B cell (primary cell): ENCODE measurements around the gene CDKAL1. TPM values are rescaled to one million over a fixed set of nuclear protein-coding genes. Genes with fewer than 3 reads are reported as not detected.
"Not testable (repeated sequence)": the region's sequence is repeated elsewhere in the genome, so short reads cannot be mapped to it uniquely, and the experiment has no call there.

Experiments used
- ATAC-seq: fragments of 200-7000 bp; cut with Tn5 transposase; one replicate; pipeline ENCODE4 v1.10.0; 2021; ENCODE audit warnings: low read depth, mild to moderate bottlenecking, moderate number of reproducible peaks, moderate library complexity
- CTCF ChIA-PET: fragments of 350-600 bp; sonication (Branson Sonifier 250); formaldehyde crosslinking; loops from one replicate; lab custom pipeline; 2021; ENCODE audit warnings: antibody characterized with exemption, inconsistent platforms; lab: Charles Lee
- POLR2A ChIA-PET: fragments of 350-600 bp; sonication (Branson Sonifier 250); formaldehyde crosslinking; loops from one replicate; lab custom pipeline; 2021; ENCODE audit warnings: antibody characterized with exemption; lab: Charles Lee
- DNase-seq: peaks from one replicate; pipeline ENCODE4 v3.0.0; 2013
- H2AFZ ChIP-seq: 2 replicates; pipeline ENCODE4 v1.6.1; 2012; ENCODE audit warnings: mild to moderate bottlenecking, low read depth, low read length; ENCODE audit not compliant: insufficient read depth, poor library complexity, severe bottlenecking
- H3K27ac ChIP-seq, 2 donors: 1 replicate in 1 of 2; 2 replicates in 1 of 2; pipeline ENCODE4 v1.5.1; 2012 to 2013; ENCODE audit warnings: low read length in 2 of 2, mild to moderate bottlenecking in 2 of 2, moderate library complexity in 1 of 2
- H3K27me3 ChIP-seq, 4 experiments: fragments of 200-600 bp in 1 of 4; sonication (generic) in 1 of 4; replicated peaks in 1 of 4; 1 replicate in 2 of 4; 2 replicates in 2 of 4; pipeline versions ENCODE4 v1.6.1 to v1.7.0; 2013 to 2016; ENCODE audit warnings: low read length in 3 of 4, mild to moderate bottlenecking in 2 of 4, mixed read lengths in 1 of 4, moderate library complexity in 1 of 4; ENCODE audit not compliant: insufficient read depth in 4 of 4, control insufficient read depth in 3 of 4; ENCODE audit errors: control extremely low read depth in 1 of 4
- H3K36me3 ChIP-seq, 2 experiments: replicated peaks in 1 of 2; 1 replicate in 1 of 2; 2 replicates in 1 of 2; pipeline versions ENCODE4 v1.6.1 to v1.7.1; 2013; ENCODE audit warnings: low read length in 1 of 2; ENCODE audit not compliant: insufficient read depth in 2 of 2, control insufficient read depth in 1 of 2; ENCODE audit errors: control extremely low read depth in 1 of 2, extremely low read depth in 1 of 2
- H3K4me1 ChIP-seq, 2 donors: fragments of 200-600 bp in 1 of 2; sonication (generic) in 1 of 2; 1 replicate in 1 of 2; 2 replicates in 1 of 2; pipeline versions ENCODE4 v1.5.1 to v1.6.1; 2013 to 2017; ENCODE audit warnings: low read length in 2 of 2; ENCODE audit not compliant: control insufficient read depth in 2 of 2, insufficient read depth in 2 of 2
- H3K4me2 ChIP-seq: replicated peaks from 2 replicates; pipeline ENCODE3; 2012; ENCODE audit warnings: mild to moderate bottlenecking, low read depth, low read length; ENCODE audit not compliant: poor library complexity, severe bottlenecking
- H3K4me3 ChIP-seq, 5 experiments: fragments of 200-600 bp in 1 of 5; sonication (generic) in 1 of 5; 1 replicate in 3 of 5; 2 replicates in 2 of 5; pipeline versions ENCODE4 v1.5.1 to v1.7.0; 2011 to 2016; ENCODE audit warnings: low read length in 4 of 5, mild to moderate bottlenecking in 4 of 5, low read depth in 2 of 5, control low read depth in 1 of 5, moderate library complexity in 1 of 5; ENCODE audit not compliant: insufficient read depth in 1 of 5; ENCODE audit errors: control extremely low read depth in 1 of 5, extremely low read depth in 1 of 5
- H3K79me2 ChIP-seq: fragments of 200-600 bp; sonication (generic); one replicate; pipeline ENCODE4 v1.6.0; 2016; ENCODE audit warnings: low read length; ENCODE audit not compliant: control insufficient read depth, insufficient read depth
- H3K9ac ChIP-seq: fragments of 200-600 bp; sonication (generic); 2 replicates; pipeline ENCODE4 v1.6.1; 2017; ENCODE audit warnings: mild to moderate bottlenecking, low read length, moderate library complexity
- H3K9me3 ChIP-seq, 3 donors: one replicate each; pipeline versions ENCODE4 v1.6.1 to v1.7.1; 2013; ENCODE audit warnings: low read length in 2 of 3; ENCODE audit not compliant: control insufficient read depth in 2 of 3, insufficient read depth in 1 of 3; ENCODE audit errors: control extremely low read depth in 1 of 3
- H4K20me1 ChIP-seq: 2 replicates; pipeline ENCODE4 v1.6.0; 2012; ENCODE audit warnings: mild to moderate bottlenecking, low read length; ENCODE audit not compliant: insufficient read depth, control insufficient read depth, poor library complexity, severe bottlenecking
- H3K27ac Mint-ChIP-seq: one replicate; pipeline ENCODE4 v1.8.0; 2021; ENCODE audit warnings: mixed read lengths
- H3K27me3 Mint-ChIP-seq: one replicate; pipeline ENCODE4 v1.8.0; 2021; ENCODE audit warnings: mixed read lengths
- H3K4me1 Mint-ChIP-seq: one replicate; pipeline ENCODE4 v1.8.0; 2021; ENCODE audit warnings: mixed read lengths
- H3K4me3 Mint-ChIP-seq: one replicate; pipeline ENCODE4 v1.8.0; 2021; ENCODE audit warnings: mixed read lengths
- H3K9me3 Mint-ChIP-seq: one replicate; pipeline ENCODE4 v1.8.0; 2022; ENCODE audit warnings: mixed read lengths; ENCODE audit not compliant: insufficient read depth
- EZH2 ChIP-seq: IDR thresholded peaks from 2 replicates; pipeline ENCODE4 v1.6.1; 2012; ENCODE audit warnings: borderline replicate concordance, low read depth, mild to moderate bottlenecking, moderate library complexity, low read length; ENCODE audit not compliant: insufficient read depth, poor library complexity, severe bottlenecking
- WGBS: methylation state at CpG from one replicate; pipeline ENCODE4 v1.1.5; 2013; ENCODE audit warnings: missing lambda C conversion rate; ENCODE audit not compliant: insufficient coverage; 5-methylcytosine and 5-hydroxymethylcytosine counted together
- intact Hi-C: fragments of 100-400 bp; cut with micrococcal nuclease; formaldehyde crosslinking; loops from one replicate; pipeline ENCODE4 v1.10.0; 2022
- polyA plus RNA-seq: library from polyadenylated mRNA; depleted of rRNA; stranded (reverse); fragments of >200 nt; gene quantifications from 2 replicates; pipeline ENCODE4 v1.2.3, GENCODE V29; 2012
- total RNA-seq, 2 donors: library from RNA; stranded (reverse); fragments of 120-200 nt in 1 of 2; gene quantifications; 1 replicate in 1 of 2; 2 replicates in 1 of 2; pipeline versions ENCODE4 v1.2.3 to v1.2.4, GENCODE V29; 2013 to 2022
- TF ChIP-seq, protein P1 (sequence below): fragments of 200-600 bp; IDR thresholded peaks from one replicate; pipeline ENCODE4 v1.8.0; 2022; ENCODE audit warnings: antibody characterized with exemption, mild to moderate bottlenecking

The CDKAL1 gene
- total and polyA plus RNA-seq, 2 donors (not counting 1 experiment from before 2014, with no cell fraction given), result 6.1 to 33.3 TPM

DNA sequence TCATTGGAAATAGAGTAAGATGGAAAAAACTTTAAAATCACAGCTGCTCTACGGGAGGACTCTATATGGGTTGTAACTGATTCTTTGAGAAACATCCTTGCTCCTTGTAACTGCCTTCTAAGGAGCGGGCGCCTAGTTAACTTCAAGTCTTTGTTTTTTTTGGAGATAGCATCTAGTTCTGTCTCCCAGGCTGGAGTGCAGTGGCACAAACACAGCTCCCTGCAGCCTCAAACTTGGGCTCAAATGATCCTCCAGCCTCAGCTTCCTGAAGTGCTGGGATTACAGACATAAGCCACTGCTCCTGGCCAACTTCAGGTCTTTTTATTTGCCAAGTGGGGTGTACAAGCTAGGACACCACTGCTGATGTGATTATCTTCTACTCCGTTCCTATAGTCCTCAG is 552.9 kb downstream of the CDKAL1 start:
- peaks cover 0 to 3% of the 10 kb centered on the region in 2 donors for H3K4me1 ChIP-seq
- TF ChIP-seq, protein P1, sequence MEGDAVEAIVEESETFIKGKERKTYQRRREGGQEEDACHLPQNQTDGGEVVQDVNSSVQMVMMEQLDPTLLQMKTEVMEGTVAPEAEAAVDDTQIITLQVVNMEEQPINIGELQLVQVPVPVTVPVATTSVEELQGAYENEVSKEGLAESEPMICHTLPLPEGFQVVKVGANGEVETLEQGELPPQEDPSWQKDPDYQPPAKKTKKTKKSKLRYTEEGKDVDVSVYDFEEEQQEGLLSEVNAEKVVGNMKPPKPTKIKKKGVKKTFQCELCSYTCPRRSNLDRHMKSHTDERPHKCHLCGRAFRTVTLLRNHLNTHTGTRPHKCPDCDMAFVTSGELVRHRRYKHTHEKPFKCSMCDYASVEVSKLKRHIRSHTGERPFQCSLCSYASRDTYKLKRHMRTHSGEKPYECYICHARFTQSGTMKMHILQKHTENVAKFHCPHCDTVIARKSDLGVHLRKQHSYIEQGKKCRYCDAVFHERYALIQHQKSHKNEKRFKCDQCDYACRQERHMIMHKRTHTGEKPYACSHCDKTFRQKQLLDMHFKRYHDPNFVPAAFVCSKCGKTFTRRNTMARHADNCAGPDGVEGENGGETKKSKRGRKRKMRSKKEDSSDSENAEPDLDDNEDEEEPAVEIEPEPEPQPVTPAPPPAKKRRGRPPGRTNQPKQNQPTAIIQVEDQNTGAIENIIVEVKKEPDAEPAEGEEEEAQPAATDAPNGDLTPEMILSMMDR, result no peak
- no peak for TF ChIP-seq EZH2
- Mint-ChIP-seq H3K4me3 (no peak overlapping the region), H3K9me3 (no peaks in the 10 kb centered on the region), H3K4me1 (peaks cover 5% of the 10 kb centered on the region), H3K27me3 (no peaks in the 10 kb centered on the region), H3K27ac (no peak overlapping the region)
- POLR2A ChIA-PET, result no interaction called here
- H3K9ac ChIP-seq, result no peak overlapping the region
- no peak overlapping the region for H3K4me2 ChIP-seq
- no peaks in the 10 kb centered on the region for H3K79me2 ChIP-seq
- ATAC-seq (no peak), DNase-seq (no peak)
- peaks cover 3 to 4% of the 10 kb centered on the region in 2 experiments for H3K36me3 ChIP-seq
- no peaks in the 10 kb centered on the region for H3K27me3 ChIP-seq
- no peak overlapping the region for H2AFZ ChIP-seq
- no peaks in the 10 kb centered on the region for H4K20me1 ChIP-seq
- CTCF ChIA-PET, result no interaction called here
- H3K27ac ChIP-seq, result no peak overlapping the region
- WGBS, result 100% methylated on average over 2 of the region's 4 CpGs
- intact Hi-C loops, result no loop called here
- H3K9me3 ChIP-seq, result no peaks in the 10 kb centered on the region
- no peak overlapping the region for H3K4me3 ChIP-seq

DNA sequence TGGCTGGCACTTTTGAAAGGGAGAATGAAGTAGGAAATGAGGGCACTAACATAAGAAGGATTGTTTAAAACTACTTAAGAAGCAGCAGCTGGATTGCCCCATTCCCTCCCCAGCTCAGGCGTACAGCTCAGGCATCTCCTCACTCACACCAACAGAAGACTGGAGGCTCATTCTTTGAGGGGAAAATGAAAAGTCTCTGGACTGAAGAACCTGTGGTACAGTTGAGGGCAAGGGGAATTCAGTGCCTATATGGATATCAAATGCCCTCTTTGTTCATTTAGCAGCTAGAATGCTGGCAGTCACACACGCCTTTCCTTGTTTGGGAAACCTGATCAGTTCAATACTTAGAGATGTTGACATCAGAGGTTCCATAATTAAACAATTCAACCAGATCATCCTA is 557.2 kb downstream of the CDKAL1 start:
- ChIA-PET CTCF (no interaction called here), POLR2A (no interaction called here)
- Histone ChIP-seq H3K4me2 (no peak overlapping the region), H3K27me3 (no peaks in the 10 kb centered on the region), H3K9me3 (no peaks in the 10 kb centered on the region), H3K36me3 (peaks cover 0 to 3% of the 10 kb centered on the region in 2 experiments), H2AFZ (no peak overlapping the region), H3K4me3 (no peak overlapping the region), H3K4me1 (peaks cover 0 to 3% of the 10 kb centered on the region in 2 donors), H3K79me2 (no peaks in the 10 kb centered on the region), H3K9ac (no peak overlapping the region), H3K27ac (no peak overlapping the region), H4K20me1 (no peaks in the 10 kb centered on the region)
- no peak overlapping the region for H3K27ac Mint-ChIP-seq
- no peaks in the 10 kb centered on the region for H3K27me3 Mint-ChIP-seq
- H3K9me3 Mint-ChIP-seq, result no peaks in the 10 kb centered on the region
- no CpG with 5 or more reads among the region's 2 CpGs for WGBS
- H3K4me1 Mint-ChIP-seq, result peaks cover 8% of the 10 kb centered on the region
- intact Hi-C loops, result no loop called here
- TF ChIP-seq, protein P1, result no peak
- no peak for TF ChIP-seq EZH2
- ATAC-seq, result no peak
- H3K4me3 Mint-ChIP-seq, result no peak overlapping the region
- DNase-seq, result no peak

DNA sequence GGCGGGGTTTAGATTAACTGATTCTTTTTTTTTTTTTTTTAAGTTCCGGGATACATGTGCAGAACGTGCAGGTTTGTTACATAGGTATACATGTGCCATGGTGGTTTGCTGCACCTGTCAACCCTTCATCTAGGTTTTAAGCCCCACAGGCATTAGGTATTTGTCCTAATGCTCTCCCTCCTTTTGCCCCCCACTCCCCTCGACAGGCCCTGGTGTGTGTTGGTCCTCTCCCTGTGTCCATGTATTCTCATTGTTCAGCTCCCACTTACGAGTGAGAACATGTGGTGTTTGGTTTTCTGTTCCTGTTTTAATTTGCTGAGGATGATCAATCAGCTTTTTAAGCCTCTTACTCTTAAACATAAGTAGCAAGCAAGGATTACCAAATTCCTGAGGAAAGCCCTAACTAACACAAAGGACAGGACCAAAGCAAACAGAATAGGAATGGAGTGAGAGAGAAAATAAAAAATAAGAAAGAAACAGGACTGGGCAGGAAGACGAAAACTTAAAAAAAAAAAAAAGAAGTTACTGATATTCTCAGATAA is 558.0 kb downstream of the CDKAL1 start:
- POLR2A ChIA-PET, CTCF ChIA-PET, ATAC-seq, H3K4me2 ChIP-seq, H3K4me1 Mint-ChIP-seq, H3K27me3 Mint-ChIP-seq, H3K9ac ChIP-seq, H3K27ac ChIP-seq, H2AFZ ChIP-seq, H3K4me1 ChIP-seq, H3K27ac Mint-ChIP-seq, intact Hi-C loops, H3K4me3 ChIP-seq, H3K79me2 ChIP-seq, H3K4me3 Mint-ChIP-seq, H3K36me3 ChIP-seq, H3K27me3 ChIP-seq, H3K9me3 Mint-ChIP-seq, DNase-seq, H4K20me1 ChIP-seq, H3K9me3 ChIP-seq: not testable (repeated sequence)
- WGBS, result no CpG with 5 or more reads among the region's 6 CpGs
